K562 (cell line): ENCODE data around the gene GP1BB. TPM values are rescaled to one million over a fixed set of nuclear protein-coding genes. Genes with fewer than 3 reads are reported as not detected.

ENCODE experiments used
- BHLHE40 ChIP-seq: IDR thresholded peaks from 2 replicates; pipeline ENCODE4 v1.6.1; 2011; ENCODE audit warnings: low read length, improper control_type of control experiment
- CTBP1 ChIP-seq: fragments of 450-650 bp; IDR thresholded peaks from 2 replicates; pipeline ENCODE4 v1.6.1; 2016; ENCODE audit warnings: borderline replicate concordance
- FOS ChIP-seq: IDR thresholded peaks from 3 replicates; pipeline ENCODE4 v1.6.1; 2011; ENCODE audit not compliant: insufficient read length; ENCODE audit errors: extremely low read depth
- FOXJ2 ChIP-seq: fragments of 200-800 bp; sonication (Bioruptor generic); IDR thresholded peaks from 2 replicates; pipeline ENCODE4 v1.6.1; 2016; ENCODE audit warnings: missing genetic modification characterization, missing compliant biosample characterization
- KDM2B ChIP-seq: fragments of 250-450 bp; sonication (Bioruptor Pico); IDR thresholded peaks from 2 replicates; pipeline ENCODE4 v1.8.0; 2021; ENCODE audit warnings: mild to moderate bottlenecking, moderate library complexity
- MAFF ChIP-seq: IDR thresholded peaks from 2 replicates; pipeline ENCODE4 v1.6.1; 2012; ENCODE audit warnings: low read length, improper control_type of control experiment
- MXI1 ChIP-seq: IDR thresholded peaks from 2 replicates; pipeline ENCODE4 v1.6.1; 2011; ENCODE audit warnings: low read depth, mild to moderate bottlenecking, improper control_type of control experiment, low read length
- PHF20 ChIP-seq: fragments of 450-650 bp; IDR thresholded peaks from 2 replicates; pipeline ENCODE4 v1.6.1; 2018; ENCODE audit not compliant: partially characterized antibody
- PHF21A ChIP-seq: fragments of 450-650 bp; IDR thresholded peaks from 2 replicates; pipeline ENCODE4 v1.6.1; 2017; ENCODE audit warnings: low read depth, borderline replicate concordance
- PHF8 ChIP-seq: fragments of 200-600 bp; sonication (generic); IDR thresholded peaks from 2 replicates; pipeline ENCODE4 v1.6.1; 2012; ENCODE audit warnings: mixed run types, mild to moderate bottlenecking, inconsistent platforms, low read length, moderate library complexity, borderline replicate concordance
- PRMT5 ChIP-seq: sonication (generic); formaldehyde crosslinking; IDR thresholded peaks from 2 replicates; pipeline ENCODE4 v1.5.0; 2020; ENCODE audit warnings: missing genetic modification reagents
- PYGO2 ChIP-seq: fragments of 450-650 bp; IDR thresholded peaks from 2 replicates; pipeline ENCODE4 v1.6.1; 2016; ENCODE audit warnings: mild to moderate bottlenecking, missing genetic modification characterization, moderate library complexity, missing compliant biosample characterization
- RFX7 ChIP-seq: fragments of 250-450 bp; sonication (Bioruptor Pico); IDR thresholded peaks from 2 replicates; pipeline ENCODE4 v1.5.1; 2021; ENCODE audit warnings: mild to moderate bottlenecking
- SMARCA5 ChIP-seq: fragments of 450-650 bp; IDR thresholded peaks from 2 replicates; pipeline ENCODE4 v1.6.1; 2016
- TBP ChIP-seq: optimal IDR thresholded peaks from 2 replicates; pipeline ENCODE3; 2011; ENCODE audit warnings: low read depth, low read length, improper control_type of control experiment
- YY1 ChIP-seq, 3 experiments: IDR thresholded peaks; 2 replicates each; pipeline ENCODE4 v1.6.1; 2011; ENCODE audit warnings: low read length in 2 of 3, mild to moderate bottlenecking in 2 of 3, moderate library complexity in 2 of 3, borderline replicate concordance in 1 of 3, control low read depth in 1 of 3, low read depth in 1 of 3; ENCODE audit not compliant: insufficient read depth in 3 of 3, insufficient replicate concordance in 2 of 3, control insufficient read depth in 1 of 3, insufficient read length in 1 of 3; ENCODE audit errors: extremely low read depth in 1 of 3
- ZC3H4 ChIP-seq: sonication (generic); formaldehyde crosslinking; IDR thresholded peaks from 2 replicates; pipeline ENCODE4 v1.9.0; 2021; ENCODE audit warnings: missing genetic modification reagents, borderline replicate concordance
- ZNF589 ChIP-seq: fragments of 200-800 bp; sonication (Bioruptor generic); IDR thresholded peaks from 2 replicates; pipeline ENCODE4 v1.6.1; 2016; ENCODE audit warnings: low read depth, missing genetic modification characterization, missing compliant biosample characterization
- polyA plus RNA-seq, 8 experiments: library from polyadenylated mRNA; depleted of rRNA in 4 of 8; stranded (reverse) in 5 of 8; unstranded in 3 of 8; fragments of >200 nt; fragmentation: Nextera tagmentation in 2 of 8; fragmentation: Illumina TruSeq in 1 of 8; extraction: Ambion mirVana in 2 of 8; extraction: Trizol in 1 of 8; gene quantifications; 2 replicates each; pipeline versions ENCODE4 v1.2.1 to v1.2.3, GENCODE V29; 2011 to 2014; ENCODE audit warnings: inconsistent platforms in 1 of 8, missing spikeins in 1 of 8
- total RNA-seq, 7 experiments: library from RNA; depleted of rRNA in 6 of 7; stranded (reverse); fragments of >200 nt in 6 of 7; fragmentation: Illumina TruSeq in 2 of 7; extraction: Trizol in 2 of 7; gene quantifications; 2 replicates each; pipeline versions ENCODE4 v1.2.1 to v1.2.3, GENCODE V29; 2011 to 2021; ENCODE audit warnings: low replicate concordance in 1 of 7
- TF ChIP-seq, protein P1 (sequence below): fragments of 250-450 bp; sonication (Bioruptor Pico); IDR thresholded peaks from 2 replicates; pipeline ENCODE4 v1.4.0; 2020; ENCODE audit warnings: mild to moderate bottlenecking

Gene GP1BB
- total and polyA plus RNA-seq, 9 of the 15 experiments (the other 6 are each of a cell fraction or from before 2014, with no cell fraction given) = 0.69 to 162 (median 2.8) TPM

DNA sequence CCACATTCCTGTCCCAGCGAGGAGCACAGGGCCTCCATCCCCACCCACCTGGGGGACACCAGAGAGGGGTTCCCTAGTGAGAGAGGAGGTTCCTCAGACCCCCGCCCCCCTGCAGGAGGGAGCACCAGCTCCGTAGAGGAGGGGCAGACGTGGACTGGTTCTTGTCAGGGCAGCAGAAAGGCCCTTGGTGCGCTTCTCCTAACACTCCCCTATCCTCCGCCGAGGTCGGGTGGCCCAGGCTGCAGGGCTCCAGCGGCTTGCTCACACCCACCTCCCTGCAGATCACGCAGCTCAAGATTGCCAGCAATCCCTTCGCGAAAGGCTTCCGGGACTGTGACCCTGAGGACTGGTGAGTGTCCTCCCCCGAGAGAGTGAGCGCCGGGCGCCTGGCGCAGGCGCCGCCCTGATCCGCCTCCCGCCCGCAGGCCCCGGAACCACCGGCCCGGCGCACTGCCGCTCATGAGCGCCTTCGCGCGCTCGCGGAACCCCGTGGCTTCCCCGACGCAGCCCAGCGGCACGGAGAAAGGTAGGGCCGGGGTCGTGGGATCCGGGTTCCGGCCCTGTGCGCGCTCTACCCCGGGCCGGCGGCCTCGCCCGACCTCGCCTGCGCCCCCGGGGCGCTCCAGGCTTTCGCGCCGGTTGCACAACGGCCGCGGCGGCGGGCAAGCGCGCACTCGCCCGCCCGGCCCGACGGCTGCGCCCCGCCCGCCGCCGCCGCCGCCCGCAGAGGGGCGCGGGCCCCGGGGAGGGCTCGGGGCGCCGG, 42.3 kb downstream of the GP1BB start (continued):
- TF ChIP-seq, protein P1, sequence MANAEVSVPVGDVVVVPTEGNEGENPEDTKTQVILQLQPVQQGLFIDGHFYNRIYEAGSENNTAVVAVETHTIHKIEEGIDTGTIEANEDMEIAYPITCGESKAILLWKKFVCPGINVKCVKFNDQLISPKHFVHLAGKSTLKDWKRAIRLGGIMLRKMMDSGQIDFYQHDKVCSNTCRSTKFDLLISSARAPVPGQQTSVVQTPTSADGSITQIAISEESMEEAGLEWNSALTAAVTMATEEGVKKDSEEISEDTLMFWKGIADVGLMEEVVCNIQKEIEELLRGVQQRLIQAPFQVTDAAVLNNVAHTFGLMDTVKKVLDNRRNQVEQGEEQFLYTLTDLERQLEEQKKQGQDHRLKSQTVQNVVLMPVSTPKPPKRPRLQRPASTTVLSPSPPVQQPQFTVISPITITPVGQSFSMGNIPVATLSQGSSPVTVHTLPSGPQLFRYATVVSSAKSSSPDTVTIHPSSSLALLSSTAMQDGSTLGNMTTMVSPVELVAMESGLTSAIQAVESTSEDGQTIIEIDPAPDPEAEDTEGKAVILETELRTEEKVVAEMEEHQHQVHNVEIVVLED = no peak
- TF ChIP-seq MAFF = no peak
- no peak for TF ChIP-seq SMARCA5
- TF ChIP-seq TBP = no peak
- no peak for TF ChIP-seq FOS
- peak; percentile 30 for TF ChIP-seq PHF20
- peak; percentile 70 for TF ChIP-seq CTBP1
- no peak for TF ChIP-seq RFX7 (CRISPR knock-in tag)
- no peak for TF ChIP-seq FOXJ2 (tag)
- TF ChIP-seq BHLHE40 = peak; percentile 50; the same call in 1 of the 2 replicates
- TF ChIP-seq YY1 (IDR thresholded peaks at IDR 0.05; ENCODE audit: borderline replicate concordance in 1 of 3, control insufficient read depth in 1 of 3, extremely low read depth in 1 of 3, insufficient read depth in 3 of 3, insufficient read length in 1 of 3, insufficient replicate concordance in 2 of 3, low read depth in 1 of 3, low read length in 2 of 3) = peak in 1 of 3 experiments; percentile 33
- no peak for TF ChIP-seq MXI1
- TF ChIP-seq ZNF589 = no peak
- no peak for TF ChIP-seq PRMT5 (CRISPR knock-in tag)
- no peak for TF ChIP-seq PYGO2
- peak; percentile 37; the same call in 1 of the 2 replicates for TF ChIP-seq PHF8
- TF ChIP-seq ZC3H4 (CRISPR knock-in tag) = no peak
- TF ChIP-seq KDM2B (CRISPR knock-in tag) = no peak; the same call in 1 of the 2 replicates
- no peak for TF ChIP-seq PHF21A
